Measurements from ENCODE around the gene CDH15.

The CDH15 gene

DNA sequence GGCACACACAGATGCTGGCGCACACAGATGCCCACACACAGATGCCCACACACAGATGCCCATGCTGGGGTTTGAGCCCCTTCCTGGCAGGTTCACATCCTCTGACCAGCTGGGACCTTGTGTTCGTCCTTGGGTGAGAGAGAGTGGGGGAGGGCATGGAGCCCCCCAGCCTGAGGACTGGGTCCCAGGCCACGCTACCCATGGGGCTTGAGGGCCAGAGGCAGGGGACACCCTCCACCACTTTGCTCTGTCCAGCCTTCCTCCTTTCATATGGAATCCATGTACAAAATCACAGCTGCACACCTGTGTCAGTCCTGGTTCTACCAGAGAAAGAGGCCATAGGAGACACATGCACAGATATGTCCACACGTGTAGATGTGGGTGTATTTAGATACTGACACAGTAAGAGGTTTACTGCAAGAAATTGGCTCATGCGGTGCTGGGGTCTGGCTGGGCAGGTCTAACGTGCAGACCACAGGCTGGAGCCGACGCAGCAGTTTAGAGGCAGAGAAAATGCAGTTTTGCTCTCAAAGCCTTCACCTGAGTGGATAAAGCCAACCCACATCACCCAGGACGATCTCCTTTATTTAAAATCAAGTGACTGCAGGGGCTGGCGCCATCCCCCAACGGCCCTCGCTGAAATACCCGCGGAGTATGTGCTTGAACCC, 17.9 kb downstream of the CDH15 start:
- no peak for DNase-seq

DNA sequence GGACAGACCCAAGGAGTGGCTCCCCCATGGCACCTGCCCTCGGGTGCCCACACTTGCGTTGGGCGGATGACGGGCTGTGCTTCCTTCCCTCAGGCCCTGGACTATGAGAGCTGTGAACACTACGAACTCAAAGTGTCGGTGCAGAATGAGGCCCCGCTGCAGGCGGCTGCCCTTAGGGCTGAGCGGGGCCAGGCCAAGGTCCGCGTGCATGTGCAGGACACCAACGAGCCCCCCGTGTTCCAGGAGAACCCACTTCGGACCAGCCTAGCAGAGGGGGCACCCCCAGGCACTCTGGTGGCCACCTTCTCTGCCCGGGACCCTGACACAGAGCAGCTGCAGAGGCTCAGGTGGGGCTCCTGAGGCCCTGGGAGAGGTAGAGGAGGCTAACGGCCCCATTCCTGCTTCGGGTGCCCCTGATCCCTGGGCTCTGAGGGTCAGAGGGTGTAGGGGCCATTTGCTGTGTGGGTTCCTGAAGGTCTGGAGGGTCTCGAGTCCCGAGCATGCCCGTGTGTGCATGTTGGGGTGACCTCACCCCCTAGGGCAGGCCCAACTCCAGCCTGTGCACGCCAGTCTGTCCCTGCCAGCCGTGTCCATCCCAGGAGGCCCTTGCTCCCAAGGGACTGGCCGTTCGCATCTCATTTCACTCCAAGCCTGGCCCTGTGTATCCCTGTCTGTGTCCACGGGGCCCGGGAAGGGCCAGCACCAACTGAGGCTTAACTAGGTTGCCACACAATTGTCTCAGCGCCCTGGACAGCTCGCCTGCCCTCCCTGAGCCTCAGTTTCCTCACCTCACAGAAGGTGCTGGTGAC, 18.8 kb downstream of the CDH15 start:
- DNase-seq: peak; percentile 63

DNA sequence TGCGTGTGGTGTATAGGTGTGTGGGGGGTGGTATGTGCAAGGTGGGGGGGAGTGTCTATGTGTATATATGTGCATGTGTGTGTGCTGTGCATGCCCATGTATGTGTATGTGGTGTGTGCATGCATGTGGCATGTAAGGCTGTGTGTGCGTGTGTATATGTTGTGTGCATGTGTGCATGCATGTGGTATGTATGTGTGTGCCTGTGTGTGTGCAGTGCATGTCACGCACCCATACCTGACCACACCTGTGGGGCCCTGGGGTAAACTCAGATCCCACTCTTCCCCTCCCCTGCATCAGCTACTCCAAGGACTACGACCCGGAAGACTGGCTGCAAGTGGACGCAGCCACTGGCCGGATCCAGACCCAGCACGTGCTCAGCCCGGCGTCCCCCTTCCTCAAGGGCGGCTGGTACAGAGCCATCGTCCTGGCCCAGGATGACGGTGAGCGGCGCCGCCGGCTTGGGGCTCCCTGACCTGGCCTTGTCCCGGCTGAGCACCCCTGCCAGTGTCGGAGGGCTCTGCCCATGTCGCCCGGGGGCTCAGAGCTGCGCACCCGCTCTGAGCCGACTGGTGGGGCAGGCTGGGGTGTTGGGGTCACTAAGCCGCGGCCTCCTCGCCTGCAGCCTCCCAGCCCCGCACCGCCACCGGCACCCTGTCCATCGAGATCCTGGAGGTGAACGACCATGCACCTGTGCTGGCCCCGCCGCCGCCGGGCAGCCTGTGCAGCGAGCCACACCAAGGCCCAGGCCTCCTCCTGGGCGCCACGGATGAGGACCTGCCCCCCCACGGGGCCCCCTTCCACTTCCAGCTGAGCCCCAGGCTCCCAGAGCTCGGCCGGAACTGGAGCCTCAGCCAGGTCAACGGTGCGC, 19.7 kb downstream of the CDH15 start:
- peak; percentile 63 for DNase-seq

GRCh38 chr16:89191901-89192185, 20.3 kb downstream of the CDH15 start:
- no peak for DNase-seq

GRCh38 chr16:89192186-89192955, 20.8 kb downstream of the CDH15 start:
- DNase-seq: peak; percentile 86

DNA sequence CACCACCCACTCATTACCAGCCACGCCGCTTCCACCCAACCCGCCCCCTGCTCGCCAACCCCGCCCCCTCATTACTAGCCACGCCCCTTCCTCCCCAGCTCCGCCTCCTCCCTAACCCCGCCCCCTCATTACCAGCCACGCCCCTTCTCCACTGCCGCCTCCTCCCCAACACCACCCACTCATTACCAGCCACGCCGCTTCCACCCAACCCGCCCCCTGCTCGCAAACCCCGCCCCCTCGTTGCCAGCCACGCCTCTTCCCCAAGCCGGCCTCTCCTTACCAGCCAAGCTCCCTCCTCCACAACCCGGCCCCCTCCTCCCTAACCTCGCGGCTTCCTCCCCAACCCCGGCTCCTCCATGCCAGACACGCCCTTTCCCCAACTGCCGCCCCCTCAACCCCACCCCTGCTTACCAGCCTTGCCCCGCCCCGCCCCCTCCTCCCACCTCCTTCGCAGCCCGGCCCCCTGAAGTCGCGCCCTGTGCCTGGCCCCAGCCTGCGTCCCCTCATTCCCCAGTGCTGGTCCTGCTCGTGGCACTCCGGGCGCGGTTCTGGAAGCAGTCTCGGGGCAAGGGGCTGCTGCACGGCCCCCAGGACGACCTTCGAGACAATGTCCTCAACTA, 21.5 kb downstream of the CDH15 start:
- DNase-seq: peak; percentile 80

DNA sequence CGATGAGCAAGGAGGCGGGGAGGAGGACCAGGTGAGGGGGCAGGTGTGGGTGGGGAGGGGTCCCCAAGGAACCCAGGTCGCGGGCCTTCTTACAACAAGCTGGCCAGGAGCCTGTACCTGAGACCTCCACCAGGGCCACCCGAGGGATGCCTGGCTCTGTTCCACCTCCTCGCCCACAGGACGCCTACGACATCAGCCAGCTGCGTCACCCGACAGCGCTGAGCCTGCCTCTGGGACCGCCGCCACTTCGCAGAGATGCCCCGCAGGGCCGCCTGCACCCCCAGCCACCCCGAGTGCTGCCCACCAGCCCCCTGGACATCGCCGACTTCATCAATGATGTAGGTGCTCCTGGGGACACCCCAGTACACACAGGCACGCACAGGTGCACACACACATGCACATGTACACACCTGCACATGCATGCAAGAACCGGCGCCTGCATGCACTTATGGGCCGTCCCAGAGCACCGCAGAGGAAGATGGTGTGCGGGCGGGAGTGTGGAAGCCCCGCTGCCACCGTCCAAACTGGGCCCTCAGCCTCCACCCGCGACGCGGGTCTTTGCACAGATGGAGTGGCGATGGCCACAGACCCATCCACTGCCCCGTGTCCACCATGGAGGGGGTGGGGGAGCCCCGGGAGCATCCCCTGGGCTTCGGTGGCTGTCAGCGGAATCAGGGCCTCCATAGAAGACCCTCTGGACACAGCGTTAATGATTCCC, 22.2 kb downstream of the CDH15 start:
- peak; percentile 64 for DNase-seq

- DNase-seq: no peak
Measured at GRCh38 chr16:89194340-89195311, 23.1 kb downstream of the CDH15 start.

DNA sequence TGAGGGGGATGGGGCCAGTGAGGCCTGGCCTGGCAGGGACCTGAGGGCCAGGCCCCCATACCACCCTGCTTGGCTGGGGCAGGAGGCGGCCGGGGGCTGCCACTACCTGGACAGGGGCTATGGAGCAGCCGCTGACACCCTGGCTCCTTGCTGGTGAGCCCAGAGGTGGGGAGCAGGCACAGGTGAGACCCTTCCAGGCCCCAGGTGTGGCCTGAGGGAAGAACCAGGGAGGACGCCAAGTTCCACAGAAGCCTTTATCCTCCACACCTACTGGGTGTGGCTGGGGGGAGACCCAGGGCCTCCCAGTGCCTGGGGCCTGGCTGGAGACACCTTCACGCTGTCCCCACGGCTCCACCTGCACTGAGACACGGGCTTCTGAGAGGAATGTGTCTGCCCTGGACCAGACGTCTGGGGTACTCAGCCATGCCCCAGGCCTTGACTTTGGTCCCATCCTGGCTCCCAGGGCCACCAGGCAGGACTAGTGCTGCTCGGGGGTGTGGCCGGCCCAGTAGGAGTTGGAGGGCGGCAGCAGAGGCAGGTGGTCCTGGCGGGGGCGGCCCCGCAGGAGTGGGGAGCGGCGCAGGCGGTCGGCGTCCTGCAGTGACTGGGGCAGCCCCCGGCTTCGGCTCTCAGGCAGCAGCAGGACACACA, 24.1 kb downstream of the CDH15 start:
- DNase-seq: no peak

DNA sequence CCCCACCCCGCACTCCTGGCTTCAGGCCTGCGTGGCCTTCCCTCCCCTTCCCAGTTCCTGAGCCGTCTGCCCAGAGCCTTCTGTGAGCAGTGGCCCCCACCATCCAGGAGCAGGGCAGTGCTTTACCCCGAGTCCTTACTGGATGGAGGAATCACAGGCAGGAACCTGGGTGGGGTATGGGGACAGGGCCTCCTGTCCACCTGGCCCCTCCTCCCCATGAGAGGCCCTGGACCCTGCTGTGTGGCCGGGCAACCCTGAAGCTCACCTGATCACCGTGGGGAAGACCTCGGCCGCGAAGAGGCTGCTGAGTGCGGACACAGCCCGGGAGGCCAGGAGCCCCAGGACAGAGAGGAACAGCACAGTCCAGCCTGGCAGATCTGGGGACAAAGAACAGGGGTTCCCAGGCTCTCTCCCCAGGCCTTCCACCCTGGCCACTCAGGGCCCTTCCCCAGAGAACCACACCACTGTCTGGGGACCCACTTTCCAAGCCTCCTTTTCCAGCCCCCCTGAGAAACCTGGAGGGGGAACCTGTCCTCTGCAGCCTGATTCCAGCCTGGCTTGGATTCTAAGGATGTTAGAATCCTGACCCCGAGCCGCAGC, 25.6 kb downstream of the CDH15 start:
- DNase-seq: no peak

GRCh38 chr16:89197633-89198416, 26.3 kb downstream of the CDH15 start:
- DNase-seq: no peak

- no peak for DNase-seq
Measured at GRCh38 chr16:89198417-89199240, 27.1 kb downstream of the CDH15 start.

GRCh38 chr16:89199241-89200123, 27.9 kb downstream of the CDH15 start:
- no peak for DNase-seq

DNA sequence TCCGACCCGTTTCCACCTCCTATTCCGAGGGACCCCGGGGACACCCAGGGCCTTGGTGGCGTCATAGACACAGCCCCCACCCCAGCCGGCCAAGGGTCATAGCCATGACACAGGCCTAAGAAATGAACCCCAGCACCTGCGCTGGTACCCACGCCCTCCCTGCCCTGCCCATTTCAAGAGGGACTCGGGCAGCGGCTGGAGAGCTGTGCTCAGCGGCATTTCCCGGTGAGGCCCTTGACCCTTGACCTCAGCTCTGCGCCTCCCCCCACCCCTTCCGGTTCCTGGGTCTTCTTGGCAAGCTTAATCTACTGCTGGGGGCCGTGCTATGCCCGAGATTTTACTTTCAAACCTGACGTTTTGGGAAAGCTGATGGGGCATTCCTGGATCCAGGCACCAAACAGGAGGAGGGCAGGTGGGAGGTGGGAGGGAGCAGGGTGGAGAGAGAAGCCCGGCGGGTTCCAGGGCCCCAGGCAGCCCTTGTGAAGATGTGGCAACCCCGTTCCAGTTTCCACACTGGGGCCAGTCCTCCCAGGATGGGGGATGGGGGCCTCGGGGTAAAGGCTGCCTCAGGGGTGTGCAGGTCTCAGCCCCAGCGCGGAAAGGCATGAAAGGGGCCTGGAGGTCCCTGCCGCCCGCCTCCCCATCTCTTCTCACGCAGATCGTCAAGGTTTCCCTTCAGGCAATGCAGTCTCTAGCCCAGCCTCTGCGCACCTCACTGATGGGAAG, 28.7 kb downstream of the CDH15 start, which contains the start of gene SLC22A31:
Gene SLC22A31, minus strand, starts transcription at position 414 of the 726 bp plus-strand sequence. Its CDS starts 36 bp downstream, at position 378.
- no peak for DNase-seq

GRCh38 chr16:89200850-89201411, 29.4 kb downstream of the CDH15 start:
- no peak for DNase-seq

Measured in activated effector memory CD4-positive, alpha-beta T cell treated with anti-CD3 and anti-CD28 coated beads, Interleukin-2, amount 50 U/mL, for 16 hours (primary cell).